GM13977 (cell line): ENCODE measurements around the gene SLC38A3.
A peak's percentile ranks its signal among the peaks of the same experiment; 100 is the strongest.

Source experiments
- DNase-seq: peaks from one replicate; pipeline ENCODE4 v3.0.0; 2012; ENCODE audit warnings: low spot score
- CTCF ChIP-seq: IDR thresholded peaks from 2 replicates; pipeline ENCODE4 v1.5.1; 2012; ENCODE audit warnings: mild to moderate bottlenecking, control low read depth; ENCODE audit not compliant: insufficient read depth; ENCODE audit errors: extremely low read depth, missing control alignments
- in situ Hi-C: fragments of 300-500 bp; cut with MboI; formaldehyde crosslinking; loops from one replicate; pipeline ENCODE4 v1.12.0; 2022; ENCODE audit warnings: low sequenced_read_pairs, low pct_unique_long_range_greater_than_20kb, mixed read lengths, inconsistent platforms; ENCODE audit not compliant: unreplicated experiment

Gene SLC38A3

DNA sequence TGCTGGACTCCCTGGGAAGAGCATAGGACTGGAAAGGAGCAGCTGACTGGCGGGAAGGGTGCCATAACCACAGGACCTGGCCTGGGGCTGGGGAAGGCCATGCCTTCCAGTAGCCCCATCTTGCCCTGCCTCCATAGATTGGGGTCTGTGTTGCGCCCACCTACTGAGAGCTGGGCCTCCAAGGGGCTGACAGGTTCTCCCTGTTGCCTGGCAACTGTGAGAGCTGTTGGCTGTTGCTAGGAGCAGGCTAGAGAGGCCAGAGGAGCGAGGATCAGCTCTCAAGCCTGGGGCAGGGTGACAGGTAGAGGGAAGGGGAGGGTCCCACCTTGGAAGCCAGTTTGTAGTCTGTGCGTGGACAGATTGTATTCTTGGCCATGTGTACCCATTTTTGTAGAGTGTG lies 28.1 kb downstream of the SLC38A3 start:
- in situ Hi-C loops = no loop called here
- no peak for TF ChIP-seq CTCF
- DNase-seq = no peak

- TF ChIP-seq CTCF = no peak
- in situ Hi-C loops = no loop called here
- peak; percentile 100 for DNase-seq
Observed at GRCh38 chr3:50235716-50236483, 30.8 kb downstream of the SLC38A3 start, which contains the start of gene GNAI2. TSS of gene GNAI2 (plus strand) at chr3:50236204. CDS start at chr3:50236336, 132 bp downstream.

GRCh38 chr3:50236484-50237132 lies 31.5 kb downstream of the SLC38A3 start:
- TF ChIP-seq CTCF = no peak
- in situ Hi-C loops = no loop called here
- DNase-seq = no peak

DNA sequence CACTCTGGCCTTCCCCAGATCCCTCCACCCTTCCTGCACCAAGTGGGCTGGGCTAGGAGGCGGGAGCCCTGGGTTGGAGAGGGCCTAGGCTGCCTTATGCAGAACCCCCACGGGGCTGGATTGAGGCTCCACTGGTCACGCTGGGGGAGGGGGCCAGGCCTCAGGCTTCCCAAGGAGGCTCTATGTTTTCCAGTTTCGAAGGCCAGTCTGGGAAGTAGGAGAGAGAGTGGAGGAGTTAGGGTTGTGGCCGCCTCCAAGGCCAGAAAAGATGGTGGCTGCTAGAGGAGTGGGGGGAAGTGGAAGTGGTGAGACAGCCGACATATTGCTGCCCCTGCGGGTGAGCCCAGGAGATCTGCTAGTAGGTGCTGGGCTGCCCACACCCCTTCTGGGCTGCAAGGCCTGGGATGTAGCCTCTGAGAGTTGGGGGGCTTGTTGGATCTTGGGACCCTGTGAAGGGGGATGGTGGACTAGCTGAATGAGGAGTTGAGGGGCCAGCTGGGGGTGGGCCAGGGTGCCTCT lies 32.1 kb downstream of the SLC38A3 start:
- peak; percentile 45 for DNase-seq
- TF ChIP-seq CTCF = no peak

GRCh38 chr3:50237754-50238548 lies 32.9 kb downstream of the SLC38A3 start:
- DNase-seq = peak; percentile 90
- no peak for TF ChIP-seq CTCF
- in situ Hi-C loops = no loop called here

More for the DNA sequence above, 32.1 kb downstream of the SLC38A3 start:
- in situ Hi-C loops = no loop called here

- DNase-seq = no peak
- no peak for TF ChIP-seq CTCF
- in situ Hi-C loops = no loop called here
Observed at GRCh38 chr3:50238549-50239026, 33.5 kb downstream of the SLC38A3 start.
